Thyroid gland (tissue), 4 donors: ENCODE measurements around the gene ARHGAP4. TPM values are rescaled to one million over a fixed set of nuclear protein-coding genes. Genes with fewer than 3 reads are reported as not detected.

Source experiments
- DNase-seq, 2 donors: peaks; one replicate each; pipeline ENCODE4 v3.0.0-alpha.2; 2019
- H3K27ac ChIP-seq, 3 donors: fragments of 200-600 bp; sonication (generic); 1 replicate in 2 of 3; 2 replicates in 1 of 3; pipeline ENCODE4 v1.5.1; 2016 to 2019; ENCODE audit warnings: mild to moderate bottlenecking in 1 of 3, moderate library complexity in 1 of 3
- H3K27me3 ChIP-seq: fragments of 200-600 bp; sonication (generic); one replicate; pipeline ENCODE4 v1.5.1; 2019
- H3K36me3 ChIP-seq, 2 donors: fragments of 200-600 bp; sonication (generic); one replicate each; pipeline ENCODE4 v1.5.1; 2016 to 2019
- H3K4me1 ChIP-seq, 2 donors: fragments of 200-600 bp; sonication (generic); one replicate each; pipeline ENCODE4 v1.5.1; 2017 to 2019
- H3K4me3 ChIP-seq, 3 donors: fragments of 200-600 bp; sonication (generic); replicated peaks in 1 of 3; 1 replicate in 2 of 3; 2 replicates in 1 of 3; pipeline ENCODE4 v1.5.1; 2016; ENCODE audit warnings: mild to moderate bottlenecking in 1 of 3
- H3K9me3 ChIP-seq: fragments of 200-600 bp; sonication (generic); one replicate; pipeline ENCODE4 v1.5.1; 2017
- POLR2A ChIP-seq, 2 donors: fragments of 450-650 bp; IDR thresholded peaks; one replicate each; pipeline ENCODE4 v1.6.1; 2017; ENCODE audit warnings: antibody characterized with exemption in 2 of 2, mild to moderate bottlenecking in 2 of 2, moderate library complexity in 1 of 2
- WGBS, 2 donors: methylation state at CpG; one replicate each; pipeline ENCODE4 v1.1.5; 2017; 5-methylcytosine and 5-hydroxymethylcytosine counted together
- intact Hi-C: fragments of 100-400 bp; cut with DNase I; formaldehyde crosslinking; loops from one replicate; pipeline ENCODE4 v1.15.1; 2023
- total RNA-seq, 4 donors: library from RNA; depleted of rRNA; stranded (reverse); fragments of >200 nt; gene quantifications; one replicate each; pipeline ENCODE4 v1.2.3, GENCODE V29; 2016
- TF ChIP-seq, protein P1 (sequence below), 6 experiments: fragments of 200-600 bp in 3 of 6; fragments of 450-650 bp in 3 of 6; sonication (generic) in 3 of 6; IDR thresholded peaks; one replicate each; pipeline ENCODE4 v1.5.1; 2016 to 2019; ENCODE audit warnings: antibody characterized with exemption in 6 of 6, mild to moderate bottlenecking in 2 of 6, inconsistent platforms in 1 of 6, moderate library complexity in 1 of 6

The ARHGAP4 gene
- total RNA-seq, 4 donors from 2014 or later = 6.5 to 37.0 (median 12.2) TPM

DNA sequence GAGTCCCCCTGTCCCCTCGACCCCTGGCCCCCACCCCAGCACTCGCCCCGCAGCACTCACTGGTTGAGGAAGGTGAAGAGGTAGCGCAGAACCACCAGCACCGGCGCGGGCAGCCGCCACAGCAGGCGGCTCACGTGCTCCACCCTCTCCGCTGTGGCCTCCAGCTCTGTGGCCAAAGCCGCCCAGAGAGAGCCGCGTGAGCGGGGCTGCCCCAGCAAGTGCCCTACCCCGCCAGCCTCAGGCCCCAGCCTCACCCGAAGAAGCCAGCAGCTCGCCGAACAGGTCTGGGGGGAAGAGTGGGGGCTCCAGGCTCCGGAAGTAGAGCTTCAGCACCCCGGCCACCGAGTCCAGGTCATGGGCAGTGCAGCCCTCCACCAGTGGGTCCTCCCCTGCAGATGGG, 15.6 kb downstream of the ARHGAP4 start:
- no CpG with 5 or more reads among the region's 22 CpGs for WGBS, 2 donors
- intact Hi-C loops = no loop called here
- no peak for TF ChIP-seq POLR2A (IDR thresholded peaks at IDR 0.05)
- TF ChIP-seq, protein P1, sequence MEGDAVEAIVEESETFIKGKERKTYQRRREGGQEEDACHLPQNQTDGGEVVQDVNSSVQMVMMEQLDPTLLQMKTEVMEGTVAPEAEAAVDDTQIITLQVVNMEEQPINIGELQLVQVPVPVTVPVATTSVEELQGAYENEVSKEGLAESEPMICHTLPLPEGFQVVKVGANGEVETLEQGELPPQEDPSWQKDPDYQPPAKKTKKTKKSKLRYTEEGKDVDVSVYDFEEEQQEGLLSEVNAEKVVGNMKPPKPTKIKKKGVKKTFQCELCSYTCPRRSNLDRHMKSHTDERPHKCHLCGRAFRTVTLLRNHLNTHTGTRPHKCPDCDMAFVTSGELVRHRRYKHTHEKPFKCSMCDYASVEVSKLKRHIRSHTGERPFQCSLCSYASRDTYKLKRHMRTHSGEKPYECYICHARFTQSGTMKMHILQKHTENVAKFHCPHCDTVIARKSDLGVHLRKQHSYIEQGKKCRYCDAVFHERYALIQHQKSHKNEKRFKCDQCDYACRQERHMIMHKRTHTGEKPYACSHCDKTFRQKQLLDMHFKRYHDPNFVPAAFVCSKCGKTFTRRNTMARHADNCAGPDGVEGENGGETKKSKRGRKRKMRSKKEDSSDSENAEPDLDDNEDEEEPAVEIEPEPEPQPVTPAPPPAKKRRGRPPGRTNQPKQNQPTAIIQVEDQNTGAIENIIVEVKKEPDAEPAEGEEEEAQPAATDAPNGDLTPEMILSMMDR (IDR thresholded peaks at IDR 0.05) = no peak
- no peaks in the 10 kb centered on the region for H3K4me1 ChIP-seq
- no peak overlapping the region for H3K4me3 ChIP-seq
- DNase-seq = no peak
- no peaks in the 10 kb centered on the region for H3K27me3 ChIP-seq
- H3K27ac ChIP-seq = no peak overlapping the region
- H3K9me3 ChIP-seq = no peaks in the 10 kb centered on the region
- no peaks in the 10 kb centered on the region for H3K36me3 ChIP-seq

DNA sequence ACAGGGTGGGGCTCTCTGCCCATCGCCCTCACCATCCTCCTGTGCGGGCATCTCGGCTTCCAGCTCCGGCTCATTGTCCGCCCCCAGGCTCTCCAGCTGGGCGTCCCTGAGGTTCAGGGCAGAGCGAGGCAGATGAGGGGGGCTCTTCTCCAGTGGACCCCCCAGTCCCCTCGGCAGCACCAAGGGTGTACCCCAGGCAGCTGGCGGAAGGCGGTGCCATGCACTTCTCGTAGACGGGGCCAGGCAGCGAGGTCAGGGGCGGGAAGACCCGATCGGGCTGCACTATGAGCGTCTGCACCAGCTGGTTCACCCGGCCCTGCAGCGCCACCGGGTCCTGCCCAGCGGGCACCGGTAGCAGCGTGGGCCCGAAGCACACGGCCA, 16.1 kb downstream of the ARHGAP4 start:
- TF ChIP-seq, protein P1 (IDR thresholded peaks at IDR 0.05) = no peak
- TF ChIP-seq POLR2A (IDR thresholded peaks at IDR 0.05) = no peak
- no peaks in the 10 kb centered on the region for H3K27me3 ChIP-seq
- DNase-seq = no peak
- no peak overlapping the region for H3K4me3 ChIP-seq
- H3K36me3 ChIP-seq = no peaks in the 10 kb centered on the region
- no peaks in the 10 kb centered on the region for H3K4me1 ChIP-seq
- no peak overlapping the region for H3K27ac ChIP-seq
- H3K9me3 ChIP-seq = no peaks in the 10 kb centered on the region
- WGBS, 2 donors = no CpG with 5 or more reads among the region's 25 CpGs
- intact Hi-C loops = no loop called here

DNA sequence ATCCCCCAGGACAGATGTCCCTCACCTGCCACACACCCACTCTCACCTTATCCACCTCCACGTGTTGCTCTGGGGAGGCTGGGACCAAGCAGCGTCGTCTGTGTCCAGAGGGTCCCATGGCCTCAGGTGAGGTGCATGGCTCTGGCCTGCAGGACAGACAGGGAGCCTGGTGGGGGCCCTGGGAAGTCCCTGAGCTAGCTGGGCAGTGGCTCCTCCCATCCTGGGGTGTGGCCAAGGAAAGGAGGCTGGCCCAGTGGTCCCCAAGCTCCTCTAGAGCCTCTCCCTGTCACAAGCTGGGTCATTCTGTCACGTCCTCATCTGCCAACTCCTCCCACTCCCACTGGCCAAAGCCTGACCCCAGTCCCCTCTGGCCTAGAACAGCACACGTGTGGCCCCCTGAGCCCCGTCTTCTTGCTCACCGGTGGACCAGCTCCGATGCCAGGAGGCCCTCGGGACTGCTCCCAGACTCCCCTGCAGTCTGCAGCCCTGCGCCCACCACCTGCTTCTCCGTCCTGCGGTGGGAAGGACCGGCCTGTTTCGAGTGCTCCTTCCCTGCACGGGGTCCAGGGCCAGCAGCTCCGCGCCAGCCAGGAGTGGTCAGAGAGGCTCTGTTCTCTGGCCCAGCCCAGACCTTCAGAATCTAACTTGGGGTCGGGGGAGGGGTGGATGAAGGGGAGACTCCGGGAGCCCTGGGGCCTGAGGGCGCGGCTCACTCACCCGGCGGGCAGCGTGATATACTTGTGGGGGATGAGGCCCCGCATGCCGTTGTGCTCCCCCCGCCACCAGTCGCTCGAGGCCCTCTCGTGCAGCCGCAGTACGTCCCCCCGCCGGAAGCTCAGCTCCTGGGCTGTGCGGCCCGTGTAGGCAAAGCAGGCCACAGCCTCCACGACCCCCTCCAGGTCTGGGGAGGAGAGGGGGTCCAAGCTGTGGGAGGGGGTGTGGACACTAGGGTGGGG, 16.8 kb downstream of the ARHGAP4 start:
- 53 to 57% methylated on average over 5 of the region's 37 CpGs for WGBS, 2 donors

DNA sequence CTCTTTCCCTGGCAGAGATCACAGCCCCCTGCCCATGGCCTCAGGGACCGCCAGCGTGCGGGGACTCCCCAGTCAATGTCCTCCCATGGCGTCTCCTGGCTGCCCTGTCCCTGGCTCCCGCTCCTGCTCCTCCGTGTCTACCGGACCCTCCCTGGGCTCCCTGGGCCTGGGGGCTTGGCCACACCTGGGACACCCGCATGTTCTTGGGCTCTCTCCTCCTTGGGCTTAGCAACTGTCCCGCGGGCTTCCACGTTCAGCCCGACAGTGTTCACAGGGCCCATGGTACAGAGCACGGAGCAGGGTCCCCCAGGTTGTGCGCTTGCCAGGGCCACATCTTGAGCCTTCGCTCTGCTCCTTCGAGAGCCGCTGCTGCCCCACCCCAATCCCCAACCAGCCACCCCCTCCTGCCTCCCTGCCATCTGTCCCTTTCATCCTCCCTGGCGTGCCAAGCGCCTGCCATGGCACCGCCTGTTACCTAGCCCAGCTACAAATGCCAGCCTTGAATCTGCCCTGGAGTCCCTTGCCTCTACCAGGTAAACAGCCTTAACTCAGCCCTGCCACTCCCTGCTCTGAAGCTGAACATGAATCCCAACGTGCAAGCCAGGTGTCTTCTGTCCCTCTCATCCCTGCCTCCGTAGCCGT, 17.7 kb downstream of the ARHGAP4 start:
- 90 to 95% methylated on average over 11 to 16 of the region's 23 CpGs for WGBS, 2 donors
- Histone ChIP-seq H3K9me3 (no peaks in the 10 kb centered on the region), H3K36me3 (no peaks in the 10 kb centered on the region), H3K27me3 (no peaks in the 10 kb centered on the region), H3K4me1 (no peaks in the 10 kb centered on the region), H3K4me3 (no peak overlapping the region), H3K27ac (no peak overlapping the region)
- DNase-seq = no peak
- intact Hi-C loops = no loop called here
- no peak for TF ChIP-seq POLR2A (IDR thresholded peaks at IDR 0.05)
- TF ChIP-seq, protein P1 (IDR thresholded peaks at IDR 0.05) = no peak

More for the DNA sequence above, 16.8 kb downstream of the ARHGAP4 start:
- H3K27ac ChIP-seq = no peak overlapping the region
- DNase-seq = no peak
- no peaks in the 10 kb centered on the region for H3K9me3 ChIP-seq
- no peaks in the 10 kb centered on the region for H3K36me3 ChIP-seq
- H3K27me3 ChIP-seq = no peaks in the 10 kb centered on the region
- no peaks in the 10 kb centered on the region for H3K4me1 ChIP-seq
- intact Hi-C loops = no loop called here
- no peak overlapping the region for H3K4me3 ChIP-seq
- TF ChIP-seq POLR2A (IDR thresholded peaks at IDR 0.05) = no peak
- TF ChIP-seq, protein P1 (IDR thresholded peaks at IDR 0.05) = no peak

DNA sequence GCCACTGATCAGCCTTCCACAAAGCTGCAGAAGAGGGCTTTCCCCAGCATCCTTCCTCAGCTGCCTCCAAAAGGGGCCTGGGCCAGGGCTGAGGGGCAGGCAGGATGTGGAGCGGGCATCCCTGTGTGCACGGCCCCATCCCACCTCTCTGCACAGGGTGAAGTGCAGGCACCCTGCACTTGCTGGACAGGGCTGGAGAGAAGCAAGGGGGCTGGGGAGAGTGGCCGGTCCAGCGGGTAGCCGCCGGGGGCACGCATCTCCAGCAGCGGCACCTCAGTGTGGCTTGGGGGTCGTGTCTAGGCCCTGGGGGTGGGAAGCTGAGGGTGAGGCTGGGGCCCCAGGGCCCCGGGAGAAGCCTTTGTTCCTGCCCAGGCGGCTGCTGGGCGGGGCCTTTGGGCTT, 18.6 kb downstream of the ARHGAP4 start:
- no peak for DNase-seq
- intact Hi-C loops = no loop called here
- Histone ChIP-seq H3K4me3 (no peak overlapping the region), H3K36me3 (no peaks in the 10 kb centered on the region), H3K9me3 (no peaks in the 10 kb centered on the region), H3K4me1 (no peaks in the 10 kb centered on the region), H3K27ac (no peak overlapping the region), H3K27me3 (no peaks in the 10 kb centered on the region)
- WGBS, 2 donors = no CpG with 5 or more reads among the region's 12 CpGs
- no peak for TF ChIP-seq POLR2A (IDR thresholded peaks at IDR 0.05)
- TF ChIP-seq, protein P1 (IDR thresholded peaks at IDR 0.05) = no peak
